Stomach smooth muscle (tissue), 2 donors: Measurements from ENCODE around the gene ESRRG.
"Not testable (repeated sequence)": the region's sequence is repeated elsewhere in the genome, so short reads cannot be mapped to it uniquely, and the experiment has no call there.

Experiments used
- H3K27ac ChIP-seq: one replicate; pipeline ENCODE4 v1.7.0; 2013; ENCODE audit warnings: mild to moderate bottlenecking, low read length, inconsistent platforms
- H3K27me3 ChIP-seq, 2 donors: one replicate each; pipeline ENCODE4 v1.7.0; 2013; ENCODE audit warnings: low read length in 2 of 2; ENCODE audit not compliant: insufficient read depth in 2 of 2, control insufficient read depth in 1 of 2
- H3K36me3 ChIP-seq, 2 donors: one replicate each; pipeline ENCODE4 v1.7.0; 2013; ENCODE audit warnings: low read length in 2 of 2; ENCODE audit not compliant: control insufficient read depth in 2 of 2, insufficient read depth in 2 of 2
- H3K4me1 ChIP-seq: one replicate; pipeline ENCODE4 v1.7.0; 2013; ENCODE audit warnings: low read length; ENCODE audit not compliant: control insufficient read depth, insufficient read depth
- H3K4me3 ChIP-seq, 2 donors: one replicate each; pipeline ENCODE4 v1.7.0; 2013; ENCODE audit warnings: low read length in 2 of 2
- H3K9ac ChIP-seq, 2 donors: one replicate each; pipeline ENCODE4 v1.7.0; 2013; ENCODE audit warnings: low read length in 2 of 2, mild to moderate bottlenecking in 1 of 2
- H3K9me3 ChIP-seq, 2 donors: one replicate each; pipeline ENCODE4 v1.7.0; 2013; ENCODE audit warnings: low read length in 2 of 2; ENCODE audit not compliant: control insufficient read depth in 2 of 2
- donor health status: healthy.
- donor health status: Pancreatic carcinoma.

ESRRG gene

DNA sequence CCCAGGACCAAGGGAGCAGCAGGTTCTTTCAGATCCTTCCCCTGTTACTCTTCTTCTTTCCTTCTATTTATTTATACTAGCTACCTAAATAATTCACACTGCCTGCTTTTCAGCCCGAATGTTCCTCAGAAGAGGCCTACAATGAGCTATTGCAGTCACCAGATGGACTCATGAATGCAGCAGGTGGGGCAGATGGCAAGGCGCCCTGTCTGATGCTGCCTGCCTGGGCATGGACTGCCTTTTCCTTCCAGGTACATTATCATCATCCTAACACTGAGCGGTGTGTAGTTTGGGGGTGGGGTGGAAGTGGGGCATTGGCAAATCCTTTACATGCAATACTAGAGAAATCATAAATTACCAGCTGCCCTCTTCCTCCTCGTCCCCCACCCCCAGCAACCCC is 17.6 kb downstream of the ESRRG start:
- H3K4me1 ChIP-seq = no peaks in the 10 kb centered on the region
- H3K27me3 ChIP-seq = no peaks in the 10 kb centered on the region
- no peaks in the 10 kb centered on the region for H3K36me3 ChIP-seq
- H3K9ac ChIP-seq = no peak overlapping the region
- no peak overlapping the region for H3K4me3 ChIP-seq
- no peak overlapping the region for H3K27ac ChIP-seq
- H3K9me3 ChIP-seq = no peaks in the 10 kb centered on the region

GRCh38 chr1:216704065-216704464 is 19.2 kb downstream of the ESRRG start:
- not testable (repeated sequence) for H3K4me3 ChIP-seq, H3K4me1 ChIP-seq, H3K9me3 ChIP-seq, H3K9ac ChIP-seq, H3K36me3 ChIP-seq, H3K27me3 ChIP-seq, H3K27ac ChIP-seq

GRCh38 chr1:216702170-216702569 is 21.1 kb downstream of the ESRRG start:
- Histone ChIP-seq H3K36me3 (no peaks in the 10 kb centered on the region), H3K4me1 (no peaks in the 10 kb centered on the region), H3K9ac (no peak overlapping the region), H3K27ac (no peak overlapping the region), H3K27me3 (no peaks in the 10 kb centered on the region), H3K9me3 (no peaks in the 10 kb centered on the region), H3K4me3 (no peak overlapping the region)

DNA sequence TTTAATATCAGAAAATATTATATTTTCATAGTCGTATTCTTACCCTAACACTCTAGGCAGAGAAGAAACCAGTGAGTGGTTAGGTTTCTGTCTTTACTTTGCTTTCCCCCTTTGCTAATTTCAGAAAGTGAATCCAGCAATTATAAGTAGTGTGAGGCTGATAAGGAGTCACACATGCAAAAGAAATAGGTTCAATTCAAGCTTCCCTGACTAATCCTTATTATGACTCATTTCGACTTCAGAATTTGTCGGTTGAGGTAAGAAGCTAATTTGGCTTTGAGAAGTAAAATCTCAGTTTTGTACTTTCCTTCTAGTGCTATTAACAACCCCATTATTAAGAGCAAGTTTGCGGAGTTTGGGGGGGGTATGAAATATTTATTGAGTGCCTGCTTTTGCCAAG is 22.4 kb downstream of the ESRRG start:
- Histone ChIP-seq H3K27ac (no peak overlapping the region), H3K27me3 (no peaks in the 10 kb centered on the region), H3K4me1 (no peaks in the 10 kb centered on the region), H3K36me3 (no peaks in the 10 kb centered on the region), H3K4me3 (no peak overlapping the region), H3K9ac (no peak overlapping the region), H3K9me3 (no peaks in the 10 kb centered on the region)

GRCh38 chr1:216691710-216692109 is 31.5 kb downstream of the ESRRG start:
- Histone ChIP-seq H3K4me1 (no peaks in the 10 kb centered on the region), H3K27ac (no peak overlapping the region), H3K27me3 (no peaks in the 10 kb centered on the region), H3K36me3 (no peaks in the 10 kb centered on the region), H3K4me3 (no peak overlapping the region), H3K9ac (no peak overlapping the region), H3K9me3 (no peaks in the 10 kb centered on the region)

DNA sequence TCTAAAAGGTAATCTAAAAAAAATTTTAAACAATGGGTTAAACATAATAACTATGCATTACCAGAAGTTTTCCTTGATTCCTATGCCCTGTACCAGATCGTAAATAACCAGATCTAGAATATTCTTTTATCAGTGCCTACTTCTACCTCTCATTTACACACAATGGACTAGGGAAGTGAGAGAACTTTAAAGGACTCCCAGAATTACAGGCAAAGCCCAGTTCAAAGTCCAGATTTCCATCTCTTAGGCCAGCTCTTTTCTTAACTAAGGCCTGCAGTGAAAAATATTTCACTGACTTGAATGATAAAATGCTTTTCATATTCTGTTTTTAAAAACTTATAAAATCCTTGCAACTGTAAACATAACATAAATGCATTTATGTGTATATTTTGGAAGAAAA is 32.6 kb downstream of the ESRRG start:
- no peaks in the 10 kb centered on the region for H3K4me1 ChIP-seq
- H3K36me3 ChIP-seq = no peaks in the 10 kb centered on the region
- no peak overlapping the region for H3K4me3 ChIP-seq
- no peak overlapping the region for H3K27ac ChIP-seq
- no peak overlapping the region for H3K9ac ChIP-seq
- no peaks in the 10 kb centered on the region for H3K27me3 ChIP-seq
- no peaks in the 10 kb centered on the region for H3K9me3 ChIP-seq

GRCh38 chr1:216688127-216688657 is 35.0 kb downstream of the ESRRG start:
- H3K27me3 ChIP-seq = no peaks in the 10 kb centered on the region
- no peaks in the 10 kb centered on the region for H3K4me1 ChIP-seq
- no peaks in the 10 kb centered on the region for H3K9me3 ChIP-seq
- H3K4me3 ChIP-seq = no peak overlapping the region
- H3K36me3 ChIP-seq = no peaks in the 10 kb centered on the region
- H3K9ac ChIP-seq = no peak overlapping the region
- no peak overlapping the region for H3K27ac ChIP-seq

- Histone ChIP-seq H3K36me3 (no peaks in the 10 kb centered on the region), H3K4me1 (no peaks in the 10 kb centered on the region), H3K9me3 (no peaks in the 10 kb centered on the region), H3K27me3 (no peaks in the 10 kb centered on the region), H3K27ac (no peak overlapping the region), H3K9ac (no peak overlapping the region), H3K4me3 (no peak overlapping the region)
Measured at GRCh38 chr1:216686860-216687766, 36.1 kb downstream of the ESRRG start.

GRCh38 chr1:216682752-216683151 is 40.5 kb downstream of the ESRRG start:
- H3K9me3 ChIP-seq = no peaks in the 10 kb centered on the region
- no peak overlapping the region for H3K27ac ChIP-seq
- H3K27me3 ChIP-seq = no peaks in the 10 kb centered on the region
- no peak overlapping the region for H3K4me3 ChIP-seq
- no peak overlapping the region for H3K9ac ChIP-seq
- no peaks in the 10 kb centered on the region for H3K36me3 ChIP-seq
- no peaks in the 10 kb centered on the region for H3K4me1 ChIP-seq

- no peaks in the 10 kb centered on the region for H3K36me3 ChIP-seq
- H3K27ac ChIP-seq = no peak overlapping the region
- no peaks in the 10 kb centered on the region for H3K9me3 ChIP-seq
- no peak overlapping the region for H3K4me3 ChIP-seq
- no peaks in the 10 kb centered on the region for H3K27me3 ChIP-seq
- no peak overlapping the region for H3K9ac ChIP-seq
- no peaks in the 10 kb centered on the region for H3K4me1 ChIP-seq
Measured at GRCh38 chr1:216679108-216679507, 44.1 kb downstream of the ESRRG start.
